AG04449 (cell line): ENCODE measurements around the gene RCAN2.

Experiments
- CTCF ChIA-PET: fragments of 350-600 bp; formaldehyde crosslinking; extraction: SDS; loops from one replicate; lab custom pipeline; 2021; ENCODE audit warnings: antibody characterized with exemption; lab: Yijun Ruan, JAX
- POLR2A ChIA-PET: fragments of 400-600, 350-600 bp; formaldehyde crosslinking; extraction: SDS; loops from one replicate; lab custom pipeline; 2020; ENCODE audit warnings: antibody characterized with exemption, inconsistent platforms; lab: Yijun Ruan, JAX
- DNase-seq: peaks from one replicate; pipeline ENCODE4 v3.0.0-alpha.2; 2010; ENCODE audit warnings: low read depth, low spot score
- H3K4me3 ChIP-seq: 2 replicates; pipeline ENCODE4 v1.5.1; 2011; ENCODE audit warnings: low read depth, mild to moderate bottlenecking, control low read depth, low read length
- CTCF ChIP-seq: IDR thresholded peaks from one replicate; pipeline ENCODE4 v1.5.1; 2011; ENCODE audit warnings: mild to moderate bottlenecking, moderate library complexity, low read length, control low read depth, inconsistent platforms; ENCODE audit not compliant: insufficient read depth; ENCODE audit errors: missing control alignments

RCAN2 gene

GRCh38 chr6:46236752-46237151, 254.5 kb downstream of the RCAN2 start:
- TF ChIP-seq CTCF = no peak
- CTCF ChIA-PET = no interaction called here

GRCh38 chr6:46235242-46235641, 256.0 kb downstream of the RCAN2 start:
- ChIA-PET POLR2A (no interaction called here), CTCF (no interaction called here)
- no peak overlapping the region for H3K4me3 ChIP-seq
- TF ChIP-seq CTCF = no peak
- no peak for DNase-seq

More at GRCh38 chr6:46236752-46237151, 254.5 kb downstream of the RCAN2 start:
- H3K4me3 ChIP-seq = no peak overlapping the region
- DNase-seq = no peak
- POLR2A ChIA-PET = no interaction called here

- ChIA-PET POLR2A (no interaction called here), CTCF (no interaction called here)
- no peak for DNase-seq
- no peak overlapping the region for H3K4me3 ChIP-seq
- no peak for TF ChIP-seq CTCF
Measured at GRCh38 chr6:46234700-46235099, 256.5 kb downstream of the RCAN2 start.

- POLR2A ChIA-PET = no interaction called here
- DNase-seq = no peak
- no peak for TF ChIP-seq CTCF
- H3K4me3 ChIP-seq = no peak overlapping the region
- CTCF ChIA-PET = no interaction called here
Measured at GRCh38 chr6:46234156-46234556, 257.1 kb downstream of the RCAN2 start.

- TF ChIP-seq CTCF = no peak
- DNase-seq = no peak
- CTCF ChIA-PET = no interaction called here
- POLR2A ChIA-PET = no interaction called here
- H3K4me3 ChIP-seq = no peak overlapping the region
Measured at GRCh38 chr6:46233129-46233528, 258.1 kb downstream of the RCAN2 start.

GRCh38 chr6:46222286-46222685, 269.0 kb downstream of the RCAN2 start:
- ChIA-PET POLR2A (no interaction called here), CTCF (interaction anchor here (0.9 to 5.9 kb wide), 5 partner anchors 17 to 197 kb away, joined by 3 to 50 read pairs (median 3); no protein-coding TSS in a partner anchor)
- H3K4me3 ChIP-seq = no peak overlapping the region
- no peak for DNase-seq
- no peak for TF ChIP-seq CTCF
